Left ventricle myocardium inferior (tissue), 1 donor: ENCODE results near the gene LONRF3. TPM values are rescaled to one million over a fixed set of nuclear protein-coding genes. Genes with fewer than 3 reads are reported as not detected.

Experiments used
- DNase-seq: peaks from one replicate; pipeline ENCODE4 v3.0.0-alpha.2; 2020
- H3K27ac ChIP-seq: fragments of 200-600 bp; replicated peaks from 2 replicates; pipeline ENCODE4 v1.8.0; 2021
- H3K27me3 ChIP-seq: fragments of 200-600 bp; 2 replicates; pipeline ENCODE4 v1.8.0; 2021; ENCODE audit warnings: low read depth
- H3K36me3 ChIP-seq: fragments of 200-600 bp; 2 replicates; pipeline ENCODE4 v1.8.0; 2021
- H3K4me1 ChIP-seq: fragments of 200-600 bp; 2 replicates; pipeline ENCODE4 v1.8.0; 2021
- H3K4me3 ChIP-seq: fragments of 200-600 bp; 2 replicates; pipeline ENCODE4 v1.8.0; 2021; ENCODE audit warnings: mild to moderate bottlenecking, moderate library complexity
- H3K9me3 ChIP-seq: fragments of 200-600 bp; replicated peaks from 2 replicates; pipeline ENCODE4 v1.8.0; 2021
- CTCF ChIP-seq: fragments of 200-600 bp; IDR thresholded peaks from 2 replicates; pipeline ENCODE4 v1.8.0; 2021; ENCODE audit warnings: antibody characterized with exemption, mild to moderate bottlenecking, borderline replicate concordance
- intact Hi-C: fragments of 100-400 bp; cut with micrococcal nuclease; formaldehyde crosslinking; loops from one replicate; pipeline ENCODE4 v1.11.0; 2022
- total RNA-seq: library from RNA; stranded (reverse); fragmentation: NEBNext Ultra II Directional; extraction: Animal tissue kit (Norgen Biotek cat#: 25700); gene quantifications from one replicate; pipeline ENCODE4 v1.2.1, GENCODE V29; 2021
- donor health status: DM: no; HTN: yes; CAD: no; lungs with severe emphysema.

Gene LONRF3
- total RNA-seq, 1 donor from 2014 or later: 0.93 TPM

DNA sequence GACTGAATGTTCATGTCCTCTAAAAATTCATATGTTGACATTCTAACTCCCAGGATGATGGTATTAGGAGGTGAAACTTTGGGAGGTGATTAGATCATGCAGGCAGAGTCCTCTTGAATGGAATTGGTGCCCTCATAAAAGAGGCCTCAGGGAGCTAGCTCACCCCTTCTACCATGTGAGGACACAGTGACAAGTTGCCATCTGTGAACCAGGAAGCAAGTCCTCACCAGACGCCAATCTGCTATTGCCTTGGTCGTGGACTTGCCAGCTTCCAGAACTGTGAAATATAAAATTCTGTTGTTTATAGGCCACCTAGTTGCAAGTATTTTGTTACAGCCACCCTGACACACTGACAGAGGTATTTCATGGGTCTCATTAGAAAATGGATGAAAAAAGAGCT, 28.5 kb upstream of the LONRF3 start:
- Histone ChIP-seq H3K36me3 (no peaks in the 10 kb centered on the region), H3K27me3 (no peaks in the 10 kb centered on the region), H3K4me1 (no peaks in the 10 kb centered on the region), H3K27ac (no peak overlapping the region), H3K9me3 (no peaks in the 10 kb centered on the region), H3K4me3 (no peak overlapping the region)
- intact Hi-C loops: no loop called here
- no peak for DNase-seq
- TF ChIP-seq CTCF: no peak

DNA sequence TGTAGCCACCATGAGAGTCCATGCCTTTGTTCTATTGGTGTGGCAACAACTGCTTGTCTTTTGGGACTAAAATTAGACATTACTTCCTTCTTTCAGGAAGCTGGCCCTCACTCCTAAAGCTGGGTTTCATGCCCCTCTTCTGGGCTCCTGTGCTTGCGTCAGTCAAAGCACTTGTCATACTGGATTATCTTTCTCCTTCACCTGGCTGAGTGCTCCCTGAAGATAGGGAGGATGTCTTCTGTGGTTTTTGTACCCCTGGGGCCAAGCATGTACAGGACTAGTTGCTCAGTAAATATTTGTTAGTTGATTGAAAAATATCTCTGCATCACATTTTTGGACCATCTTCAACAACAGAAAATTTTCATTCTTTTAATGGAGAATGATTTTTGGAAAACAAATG, 26.1 kb upstream of the LONRF3 start:
- TF ChIP-seq CTCF: no peak
- intact Hi-C loops: no loop called here

GRCh38 chrX:118961866-118962560, 12.4 kb upstream of the LONRF3 start:
- no peaks in the 10 kb centered on the region for H3K27me3 ChIP-seq
- TF ChIP-seq CTCF: no peak
- intact Hi-C loops: no loop called here
- no peaks in the 10 kb centered on the region for H3K9me3 ChIP-seq
- no peaks in the 10 kb centered on the region for H3K36me3 ChIP-seq
- H3K27ac ChIP-seq: no peak overlapping the region
- H3K4me1 ChIP-seq: no peaks in the 10 kb centered on the region
- DNase-seq: no peak
- H3K4me3 ChIP-seq: no peak overlapping the region

More for the DNA sequence above, 26.1 kb upstream of the LONRF3 start:
- H3K36me3 ChIP-seq: no peaks in the 10 kb centered on the region
- H3K4me1 ChIP-seq: no peaks in the 10 kb centered on the region
- no peak overlapping the region for H3K4me3 ChIP-seq
- no peak for DNase-seq
- no peaks in the 10 kb centered on the region for H3K27me3 ChIP-seq
- no peaks in the 10 kb centered on the region for H3K9me3 ChIP-seq
- H3K27ac ChIP-seq: no peak overlapping the region

- DNase-seq: no peak
- Histone ChIP-seq H3K9me3 (no peaks in the 10 kb centered on the region), H3K27me3 (no peaks in the 10 kb centered on the region), H3K27ac (no peak overlapping the region), H3K4me3 (no peak overlapping the region), H3K4me1 (no peaks in the 10 kb centered on the region), H3K36me3 (no peaks in the 10 kb centered on the region)
- intact Hi-C loops: no loop called here
- no peak for TF ChIP-seq CTCF
Observed at GRCh38 chrX:118963159-118963558, 11.3 kb upstream of the LONRF3 start.

DNA sequence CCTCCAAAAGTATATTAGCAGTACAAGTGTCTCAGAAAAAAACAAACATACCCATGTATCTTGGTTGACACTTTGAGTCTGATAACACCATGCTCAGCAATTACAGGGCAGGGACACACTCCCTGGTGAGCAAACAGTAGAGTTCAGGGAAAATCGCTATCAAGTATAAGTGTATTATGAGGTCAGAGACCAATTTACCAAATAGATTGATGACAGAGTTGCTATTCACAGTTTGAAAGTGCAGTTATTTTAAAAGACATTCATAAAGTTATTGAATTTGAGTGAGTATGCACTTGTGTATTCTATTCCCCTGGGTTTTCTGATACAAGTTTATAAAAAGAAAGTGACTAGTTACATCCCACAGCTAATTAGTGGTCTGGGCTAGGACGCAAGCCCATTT, 10.2 kb upstream of the LONRF3 start:
- Histone ChIP-seq H3K27me3 (no peaks in the 10 kb centered on the region), H3K4me1 (no peaks in the 10 kb centered on the region), H3K27ac (no peak overlapping the region), H3K4me3 (no peak overlapping the region), H3K36me3 (no peaks in the 10 kb centered on the region), H3K9me3 (no peaks in the 10 kb centered on the region)
- TF ChIP-seq CTCF: no peak
- DNase-seq: no peak
- intact Hi-C loops: no loop called here

GRCh38 chrX:118965395-118965794, 9.0 kb upstream of the LONRF3 start:
- Histone ChIP-seq H3K4me1 (no peaks in the 10 kb centered on the region), H3K4me3 (no peak overlapping the region), H3K27me3 (no peaks in the 10 kb centered on the region), H3K9me3 (no peaks in the 10 kb centered on the region), H3K27ac (no peak overlapping the region), H3K36me3 (no peaks in the 10 kb centered on the region)
- DNase-seq: no peak
- TF ChIP-seq CTCF: no peak
- intact Hi-C loops: no loop called here
